Stimulated activated naive CD8-positive, alpha-beta T cell treated with anti-CD3 and anti-CD28 coated beads, Interleukin-15, amount 100 ng/mL, for 72 hours (primary cell): ENCODE measurements around the gene FAM193B.

Source experiments
- ATAC-seq: fragments of 150-1000 bp; cut with Tn5 transposase; 2 replicates; pipeline ENCODE4 v1.10.0; 2021; ENCODE audit warnings: mild to moderate bottlenecking, moderate library complexity
- DNase-seq, 2 donors: peaks; one replicate each; pipeline ENCODE4 v3.0.0; 2021 to 2022
- H3K27ac Mint-ChIP-seq, 2 donors: one replicate each; pipeline ENCODE4 v1.8.0; 2022; ENCODE audit warnings: mild to moderate bottlenecking in 2 of 2, mixed read lengths in 2 of 2, moderate library complexity in 2 of 2
- H3K27me3 Mint-ChIP-seq: one replicate; pipeline ENCODE4 v1.8.0; 2022; ENCODE audit warnings: mixed read lengths
- H3K4me1 Mint-ChIP-seq: one replicate; pipeline ENCODE4 v1.8.0; 2022; ENCODE audit warnings: mild to moderate bottlenecking, mixed read lengths
- H3K4me3 Mint-ChIP-seq, 2 donors: one replicate each; pipeline ENCODE4 v1.8.0; 2022; ENCODE audit warnings: mild to moderate bottlenecking in 2 of 2, mixed read lengths in 2 of 2, moderate library complexity in 1 of 2
- H3K9me3 Mint-ChIP-seq, 2 donors: one replicate each; pipeline ENCODE4 v1.8.0; 2022; ENCODE audit warnings: mixed read lengths in 2 of 2

FAM193B gene

DNA sequence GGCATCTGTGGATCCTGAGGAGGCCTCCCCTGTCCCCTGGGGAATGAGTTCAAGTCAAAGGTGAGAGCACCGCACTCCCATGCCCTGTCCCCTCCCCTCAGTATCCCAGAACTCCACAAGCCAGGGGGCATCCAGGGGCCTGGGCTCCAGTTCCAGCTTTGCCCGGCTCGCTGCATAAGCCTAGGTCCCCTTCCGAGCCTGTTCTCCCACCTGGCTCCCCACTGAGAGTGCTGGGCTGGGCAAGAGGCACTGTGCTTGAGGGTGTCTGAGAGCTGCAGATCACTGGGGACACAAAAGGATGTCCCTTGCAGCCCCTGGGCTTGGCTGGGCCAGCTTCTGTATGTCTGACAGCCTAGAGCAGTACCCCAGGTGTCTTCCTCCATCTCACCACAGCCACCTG is 49.3 kb downstream of the FAM193B start:
- Mint-ChIP-seq H3K4me3 (no peak overlapping the region), H3K27me3 (peaks cover under 1% of the 10 kb centered on the region), H3K9me3 (no peaks in the 10 kb centered on the region), H3K27ac (no peak overlapping the region), H3K4me1 (peaks cover 18% of the 10 kb centered on the region)
- no peak for ATAC-seq
- no peak for DNase-seq

DNA sequence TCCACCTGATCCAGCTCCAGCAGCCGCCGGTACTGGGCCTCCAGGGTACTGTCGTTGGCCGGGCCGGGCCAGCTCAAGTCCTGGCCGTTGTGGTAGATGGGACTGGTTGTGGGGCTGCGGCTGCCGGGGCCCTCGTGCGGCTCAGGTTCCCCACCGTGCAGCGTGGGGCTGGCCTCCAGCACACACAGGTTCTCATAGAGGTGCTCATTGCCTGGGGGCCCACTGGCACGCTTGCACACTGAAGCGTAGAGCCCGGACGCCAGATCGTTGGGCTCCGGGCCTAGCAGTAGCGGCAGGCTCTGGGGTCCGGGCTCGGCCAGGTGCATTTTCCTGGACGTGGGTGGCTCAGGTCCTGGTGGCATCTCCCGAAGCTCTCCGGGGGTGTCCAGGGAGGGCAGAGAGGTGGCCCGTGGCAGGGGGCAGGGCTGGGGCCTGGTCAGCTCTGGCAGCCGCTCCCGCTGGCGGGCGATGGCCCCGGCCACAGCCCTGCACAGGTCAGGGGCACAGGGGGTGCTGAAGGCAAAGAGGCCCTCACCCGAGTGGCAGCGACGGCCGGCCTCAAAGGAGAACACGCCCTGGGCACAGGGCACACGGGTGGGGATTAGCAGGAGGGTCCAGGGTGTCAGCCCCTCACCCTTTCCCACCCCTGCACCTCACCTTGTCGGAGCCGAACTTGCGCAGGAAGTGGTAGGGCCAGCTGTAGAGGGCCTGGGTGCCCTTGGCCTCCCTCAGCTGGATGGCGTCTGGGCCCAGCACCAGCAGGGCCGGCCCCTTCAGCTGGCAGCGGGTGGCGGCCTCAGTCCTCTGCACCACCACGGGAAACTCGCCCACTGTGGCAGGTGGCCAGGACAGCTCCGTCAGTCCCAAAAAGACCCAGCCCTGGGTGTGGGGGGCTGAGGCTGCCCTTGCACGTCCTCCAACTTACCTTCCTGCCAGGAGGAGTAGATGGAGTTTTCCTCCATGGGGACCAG is 50.0 kb downstream of the FAM193B start:
- ATAC-seq = peak; percentile 18
- Mint-ChIP-seq H3K27me3 (peaks cover 8% of the 10 kb centered on the region), H3K4me1 (peaks cover 13% of the 10 kb centered on the region), H3K9me3 (no peaks in the 10 kb centered on the region), H3K27ac (no peak overlapping the region), H3K4me3 (no peak overlapping the region)
- no peak for DNase-seq

DNA sequence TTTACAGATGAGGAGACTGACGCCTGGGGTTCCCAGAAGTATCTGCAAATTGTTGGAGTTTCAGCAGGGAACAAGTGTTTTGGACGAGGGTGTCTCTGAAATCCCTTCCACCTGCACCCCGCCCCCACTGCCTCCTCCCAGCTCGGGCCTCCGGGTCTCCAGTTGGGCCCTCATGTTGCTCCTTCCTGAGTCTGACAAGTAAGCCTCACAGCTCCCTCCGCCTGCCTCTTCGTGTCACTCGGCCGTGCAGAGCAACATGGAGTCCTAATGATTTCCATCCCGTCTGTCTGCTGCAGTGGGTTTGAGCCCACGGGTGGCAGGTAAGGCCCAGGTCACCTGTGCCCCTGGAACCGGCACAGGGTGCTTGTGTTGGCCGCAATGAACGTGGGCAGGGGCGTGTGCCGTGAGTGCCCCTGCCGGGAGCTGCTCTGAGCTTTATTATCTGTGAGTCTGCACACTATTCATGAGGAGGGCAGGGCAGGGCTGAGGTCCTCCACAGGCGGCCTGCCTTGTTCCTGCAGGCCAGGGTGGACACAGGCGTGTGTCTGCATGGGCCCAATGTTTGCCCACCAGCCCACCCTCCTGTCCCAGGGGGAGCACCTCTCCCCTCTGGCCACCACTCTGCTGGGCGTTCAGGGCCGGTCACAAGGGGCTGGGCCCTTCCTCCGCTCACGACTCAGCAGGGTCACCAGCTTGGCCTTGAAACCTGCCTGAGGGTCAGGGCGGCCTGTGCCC is 50.8 kb downstream of the FAM193B start:
- no peak for DNase-seq
- H3K4me1 Mint-ChIP-seq = peaks cover 11% of the 10 kb centered on the region

DNA sequence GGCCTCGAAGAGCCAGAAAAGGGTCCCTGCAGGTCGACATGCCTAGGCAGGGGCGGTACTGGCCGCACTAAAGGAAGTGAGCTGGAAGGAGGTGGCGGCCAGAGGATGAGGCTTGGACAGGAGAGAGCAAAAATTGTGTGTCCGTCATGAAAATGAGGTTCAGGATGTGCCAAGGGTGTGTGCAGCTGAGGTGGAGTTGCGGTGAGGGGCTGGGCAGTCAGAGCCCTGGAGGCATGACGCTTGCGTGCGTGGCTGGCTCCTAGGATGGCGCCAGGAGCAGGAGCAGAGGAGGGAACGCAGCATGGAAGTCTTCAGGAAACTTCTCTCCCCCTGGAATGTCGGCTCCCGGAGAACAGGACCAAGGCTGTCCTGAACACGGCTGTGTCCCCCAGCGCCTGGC is 51.5 kb downstream of the FAM193B start:
- no peaks in the 10 kb centered on the region for H3K9me3 Mint-ChIP-seq
- H3K27ac Mint-ChIP-seq = no peak overlapping the region
- H3K27me3 Mint-ChIP-seq = peaks cover 22% of the 10 kb centered on the region
- no peak for ATAC-seq
- H3K4me1 Mint-ChIP-seq = peaks cover 17% of the 10 kb centered on the region
- no peak for DNase-seq
- H3K4me3 Mint-ChIP-seq = no peak overlapping the region

More for the DNA sequence above, 50.8 kb downstream of the FAM193B start:
- no peak for ATAC-seq
- no peak overlapping the region for H3K4me3 Mint-ChIP-seq
- peaks cover 16% of the 10 kb centered on the region for H3K27me3 Mint-ChIP-seq
- no peaks in the 10 kb centered on the region for H3K9me3 Mint-ChIP-seq
- no peak overlapping the region for H3K27ac Mint-ChIP-seq

DNA sequence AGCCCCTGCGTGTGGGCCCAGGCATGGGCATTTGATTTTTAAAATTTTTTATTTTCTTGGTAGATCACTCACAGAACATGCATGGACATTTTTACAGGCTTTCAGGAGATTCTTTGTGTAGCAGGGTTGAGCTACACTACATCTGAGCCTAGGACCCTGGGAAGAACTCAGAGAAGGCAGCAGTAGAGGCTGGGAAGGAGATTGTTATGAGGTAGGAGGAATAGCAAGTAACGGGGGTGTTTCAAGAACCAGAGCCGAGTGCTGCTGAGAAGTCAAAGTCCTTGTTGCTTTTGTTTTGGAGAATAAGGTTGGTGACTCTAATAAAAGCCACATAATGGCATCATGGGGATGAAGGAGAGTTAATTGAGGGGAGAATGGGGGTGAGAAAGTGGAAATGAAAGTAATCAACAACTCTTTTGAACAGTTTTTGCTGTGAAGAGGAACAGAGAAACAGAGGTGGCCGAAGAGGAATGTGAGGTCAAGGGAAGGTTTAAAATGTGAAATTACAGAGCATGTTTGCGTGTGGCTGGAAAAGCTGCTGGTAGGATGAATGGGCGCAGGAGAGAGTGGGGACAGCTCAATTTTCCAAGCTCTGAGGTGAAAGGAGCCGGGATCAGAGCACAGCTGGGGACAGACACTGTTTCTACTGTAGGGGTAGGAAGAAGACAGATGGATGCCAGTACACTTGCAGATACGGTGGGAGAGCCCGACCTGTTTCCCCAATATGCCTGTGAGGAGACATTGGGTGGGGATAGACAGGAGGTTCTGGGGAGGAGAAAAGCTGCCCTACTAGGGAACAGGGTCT is 52.3 kb downstream of the FAM193B start:
- Mint-ChIP-seq H3K27me3 (peaks cover 22% of the 10 kb centered on the region), H3K4me3 (no peak overlapping the region), H3K4me1 (peaks cover 19% of the 10 kb centered on the region), H3K27ac (no peak overlapping the region), H3K9me3 (no peaks in the 10 kb centered on the region)
- ATAC-seq (no peak), DNase-seq (no peak)

DNA sequence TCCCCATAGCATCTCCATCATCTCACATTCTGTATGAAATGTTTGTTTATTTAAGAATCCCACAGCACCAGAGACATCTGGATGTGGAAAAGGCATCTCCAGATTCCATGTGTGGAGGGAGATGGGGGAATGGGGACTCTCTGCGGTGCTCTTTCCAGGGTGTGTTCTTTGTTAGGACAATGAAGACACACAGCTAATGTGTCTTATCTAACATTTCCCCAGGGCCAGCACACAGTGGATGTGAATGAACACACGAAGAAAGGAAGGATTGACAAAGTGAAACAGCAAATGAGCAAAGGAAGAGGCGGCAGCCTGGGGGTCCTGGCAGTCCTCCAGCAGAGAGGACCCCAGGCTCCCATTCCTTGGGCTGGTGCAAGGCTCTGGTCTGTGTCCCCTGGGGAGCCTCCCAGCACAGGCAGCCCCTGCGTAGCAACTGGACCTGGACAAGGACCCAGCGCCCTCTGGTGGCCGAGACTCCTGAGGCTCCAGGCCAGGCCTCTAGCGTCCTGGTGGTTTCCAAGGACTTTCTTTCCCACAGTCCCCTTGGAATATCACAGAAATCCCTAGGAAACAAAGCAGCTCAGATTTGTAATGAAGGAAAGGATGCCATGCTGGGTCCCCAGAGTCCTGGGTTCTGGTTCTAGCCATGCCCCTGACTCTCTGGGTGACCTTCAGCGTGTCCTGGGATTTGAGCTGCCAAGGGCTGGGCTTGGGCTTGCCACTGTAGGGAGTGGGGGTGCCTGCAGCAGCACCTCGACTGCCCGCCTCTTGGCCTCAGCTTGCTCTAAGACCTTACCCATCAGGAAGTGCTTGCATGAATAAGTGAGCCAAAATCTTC is 53.5 kb downstream of the FAM193B start:
- ATAC-seq (peak; percentile 42), DNase-seq (peak; percentile 76 to 79)
- Mint-ChIP-seq H3K27me3 (peaks cover 22% of the 10 kb centered on the region), H3K4me1 (peaks cover 26% of the 10 kb centered on the region), H3K9me3 (no peaks in the 10 kb centered on the region), H3K4me3 (no peak overlapping the region), H3K27ac (no peak overlapping the region)

DNA sequence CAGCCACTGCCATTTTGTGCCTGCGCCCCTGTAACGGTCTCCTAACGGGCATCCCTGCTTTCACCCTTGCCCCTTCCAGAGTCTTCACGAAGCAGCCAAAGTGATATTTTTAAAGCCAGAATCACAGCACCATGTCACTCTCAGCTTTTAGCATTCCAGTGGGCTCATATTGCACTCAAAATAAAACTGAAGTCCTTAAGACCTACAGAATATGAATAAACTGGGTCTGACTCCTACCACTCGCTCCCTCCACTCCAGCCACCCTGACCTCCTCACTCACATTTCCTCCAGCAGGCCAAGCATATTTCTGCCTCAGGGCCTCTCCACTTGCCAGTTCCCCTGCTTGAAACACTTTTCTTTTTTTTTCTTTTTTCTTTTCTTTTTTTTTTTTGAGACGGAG is 54.5 kb downstream of the FAM193B start:
- H3K4me3 Mint-ChIP-seq = peak overlapping the region in 1 of 2 donors; percentile 4
- peaks cover 36% of the 10 kb centered on the region for H3K4me1 Mint-ChIP-seq
- peaks cover 22% of the 10 kb centered on the region for H3K27me3 Mint-ChIP-seq
- H3K27ac Mint-ChIP-seq = no peak overlapping the region
- H3K9me3 Mint-ChIP-seq = no peaks in the 10 kb centered on the region
- DNase-seq (no peak), ATAC-seq (no peak)

DNA sequence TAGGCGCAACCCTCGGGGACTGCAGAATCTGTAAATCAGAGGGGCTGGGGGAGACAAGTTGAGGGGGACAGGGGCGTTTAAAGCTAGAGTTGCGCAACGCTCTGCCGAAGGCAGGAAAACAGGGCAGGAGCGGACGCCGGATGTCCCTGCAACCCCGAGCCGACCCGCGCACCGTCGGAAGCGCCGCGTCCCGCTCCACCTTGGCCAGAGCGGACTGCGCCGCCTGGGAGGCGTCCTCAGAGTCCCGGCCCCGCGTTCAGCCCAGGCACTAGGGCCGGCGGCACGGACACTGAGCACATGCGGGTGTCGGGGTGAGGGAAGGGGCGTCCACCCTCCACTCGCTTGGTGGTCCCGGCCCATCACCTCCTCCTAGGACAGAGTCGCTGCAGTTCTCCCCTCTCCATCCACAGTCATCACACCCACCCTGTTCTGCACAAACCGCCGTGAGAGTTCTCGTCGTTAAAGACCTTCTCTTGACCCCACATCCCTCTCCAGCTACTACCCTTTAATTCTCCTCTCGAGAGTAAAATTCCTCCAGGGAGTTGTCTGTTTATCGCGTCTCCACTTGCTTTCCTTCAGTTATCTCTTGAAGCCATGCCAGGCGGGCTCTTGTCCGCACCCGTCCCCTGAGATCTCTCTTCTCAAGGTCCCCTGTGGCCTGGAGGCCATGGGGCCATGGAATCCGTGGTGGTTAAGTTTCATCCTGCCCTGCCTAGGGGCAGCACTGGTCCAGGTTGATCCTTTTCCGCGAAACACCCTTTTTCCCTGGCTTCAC is 56.2 kb downstream of the FAM193B start:
- Mint-ChIP-seq H3K9me3 (no peaks in the 10 kb centered on the region), H3K4me3 (peak overlapping the region; percentile 79 to 86), H3K27ac (peak overlapping the region in 1 of 2 donors; percentile 61), H3K4me1 (peaks cover 53% of the 10 kb centered on the region), H3K27me3 (peaks cover 22% of the 10 kb centered on the region)
- ATAC-seq = peak; percentile 30
- DNase-seq = no peak

DNA sequence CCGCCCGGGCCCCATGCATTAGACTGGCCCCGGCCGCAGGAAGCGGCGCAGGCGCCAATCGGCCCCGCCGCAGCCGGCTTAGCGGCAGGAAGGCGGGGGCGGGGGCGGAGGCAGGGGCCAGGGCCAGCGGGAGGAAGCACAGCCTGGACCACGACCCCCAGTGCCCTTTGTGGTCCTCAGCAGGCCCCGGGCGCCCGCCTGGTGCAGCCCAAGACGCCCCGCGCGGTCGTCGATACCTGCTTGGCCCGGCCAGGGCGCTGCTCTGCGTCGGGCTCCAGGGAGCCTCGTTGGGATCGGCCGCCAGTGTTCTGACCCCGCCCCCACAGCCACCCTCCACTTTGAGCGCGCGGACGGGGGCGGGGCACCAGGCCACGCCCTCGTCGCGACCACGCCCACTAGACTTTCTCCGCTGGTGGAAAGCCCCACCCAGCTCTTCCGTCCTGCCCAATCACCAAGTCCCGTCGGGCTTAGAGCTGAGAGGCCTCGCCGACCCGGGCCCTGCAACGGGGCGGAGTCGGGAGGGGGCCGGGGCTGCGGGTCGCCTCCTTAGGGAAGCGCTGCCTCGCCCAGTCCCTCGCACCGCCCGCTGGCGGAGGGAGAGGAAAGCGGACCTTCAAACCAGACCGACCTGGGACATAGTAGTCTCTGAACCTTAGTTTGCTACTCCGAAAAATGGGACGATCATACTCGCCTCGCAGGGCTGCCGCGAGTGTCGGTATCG is 56.9 kb downstream of the FAM193B start, which contains the start of gene PDLIM7:
TSS of gene PDLIM7 (minus strand) at position 313 of the 721 bp plus-strand sequence. CDS start 1,092 bp downstream, outside the sequence.
- DNase-seq (peak; percentile 95 to 97), ATAC-seq (peak; percentile 84)
- Mint-ChIP-seq H3K27me3 (peaks cover 22% of the 10 kb centered on the region), H3K27ac (peak within 1 kb of the TSS; percentile 61 to 76), H3K4me1 (peaks cover 60% of the 10 kb centered on the region), H3K9me3 (no peaks in the 10 kb centered on the region), H3K4me3 (peak within 1 kb of the TSS; percentile 79 to 86)

DNA sequence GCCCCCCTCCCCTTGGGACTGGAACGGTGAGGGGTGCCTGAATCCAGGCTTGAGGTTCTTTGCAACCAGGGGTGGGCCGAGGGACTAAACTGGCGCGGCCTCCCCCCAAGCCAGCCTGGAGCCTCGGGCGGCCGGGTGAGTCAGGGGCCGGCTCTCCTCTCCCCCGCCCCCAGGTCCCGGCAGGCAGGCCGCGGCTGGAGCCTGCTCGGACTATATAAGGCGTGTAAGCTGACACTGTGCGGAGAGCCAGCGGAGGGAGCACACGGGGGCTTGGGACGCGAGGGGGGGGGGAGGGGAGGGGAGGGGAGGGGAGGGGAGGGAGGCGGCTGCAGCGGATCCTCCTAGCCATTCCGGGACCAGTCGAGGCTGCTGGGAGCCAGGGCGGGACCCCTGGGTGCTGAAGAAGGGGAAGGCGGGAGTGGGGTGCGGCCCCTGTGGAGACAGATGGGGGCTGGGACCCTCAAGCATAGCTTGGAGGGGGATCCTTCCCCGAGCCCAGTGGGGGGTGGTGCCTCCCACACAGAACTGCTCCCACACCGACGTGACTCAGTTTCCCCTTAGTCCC is 57.6 kb downstream of the FAM193B start:
- H3K27me3 Mint-ChIP-seq = peaks cover 22% of the 10 kb centered on the region
- H3K9me3 Mint-ChIP-seq = no peaks in the 10 kb centered on the region
- peaks cover 62% of the 10 kb centered on the region for H3K4me1 Mint-ChIP-seq
- peak overlapping the region; percentile 79 to 86 for H3K4me3 Mint-ChIP-seq
- DNase-seq = peak in 1 of 2 donors; percentile 40
- peak; percentile 21 for ATAC-seq
- H3K27ac Mint-ChIP-seq = peak overlapping the region in 1 of 2 donors; percentile 76

DNA sequence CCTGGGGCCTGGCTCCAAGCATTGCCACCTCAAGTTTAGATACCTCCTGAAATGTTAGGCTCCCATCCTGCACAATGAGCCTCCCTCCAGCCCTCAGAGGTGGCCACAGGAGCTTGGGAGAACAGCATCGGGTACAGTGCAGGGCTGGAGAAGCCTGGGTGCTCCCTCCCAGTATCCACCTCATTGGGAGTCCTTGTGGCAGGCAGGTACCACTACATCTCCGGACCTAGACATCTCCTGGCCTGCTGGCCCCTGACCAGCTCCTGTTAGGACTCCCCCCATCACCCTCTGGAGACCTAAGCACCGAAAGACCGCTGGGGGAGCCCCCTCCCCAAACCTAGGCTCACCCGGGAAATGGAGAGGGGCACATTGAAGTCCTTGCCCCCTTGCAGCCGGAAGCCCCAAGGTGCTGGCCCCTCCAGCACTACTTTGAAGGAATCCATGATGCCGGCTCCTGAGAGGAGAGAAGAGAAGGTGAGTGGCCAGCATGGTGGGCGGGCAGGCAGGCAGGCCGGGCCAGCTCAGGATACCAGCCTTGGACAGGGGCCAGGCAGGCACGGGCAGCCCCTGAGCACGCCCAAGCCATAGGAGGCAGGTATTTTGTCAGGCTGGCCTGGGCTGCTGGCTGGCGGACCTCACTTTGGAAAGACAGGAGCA is 58.2 kb downstream of the FAM193B start:
- H3K4me1 Mint-ChIP-seq = peaks cover 65% of the 10 kb centered on the region

DNA sequence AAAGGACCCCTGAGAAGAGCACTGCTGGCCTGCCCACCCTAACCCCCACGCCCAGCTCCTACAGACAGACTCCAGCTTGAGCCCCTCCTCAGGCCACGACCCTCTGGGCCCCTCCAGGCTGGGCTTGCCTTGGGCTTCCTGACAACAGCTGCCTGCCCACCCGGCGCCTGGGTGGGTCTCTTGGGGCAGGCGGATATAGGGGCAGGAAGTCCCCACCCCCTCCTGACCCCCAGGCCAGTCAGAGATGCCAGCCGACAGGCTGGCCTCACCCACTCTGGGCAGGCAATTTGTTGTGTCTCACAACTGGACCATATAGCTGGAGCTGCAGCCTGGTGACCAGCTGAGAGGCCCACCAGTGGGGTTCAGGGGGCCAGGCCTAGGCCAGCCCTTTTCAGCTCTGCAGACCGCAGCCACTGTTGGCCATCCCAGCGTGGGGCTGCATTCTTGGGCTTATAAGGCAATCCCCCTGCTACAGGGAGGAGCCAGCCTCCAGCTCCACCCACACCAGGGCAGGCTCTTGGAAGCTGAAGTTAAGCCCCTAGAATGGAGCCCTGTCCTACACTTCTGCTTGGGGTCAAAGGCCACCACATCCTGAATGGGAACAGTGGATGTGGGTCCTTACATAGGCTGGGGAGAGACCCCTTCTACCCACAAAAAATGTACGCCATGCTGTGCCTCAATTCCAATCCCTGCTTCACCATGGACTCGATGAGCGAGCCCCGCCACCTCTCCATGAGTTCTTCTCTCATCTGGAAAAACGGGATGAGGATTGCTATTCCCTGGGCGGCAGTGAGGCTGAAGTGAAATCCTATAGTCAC is 58.9 kb downstream of the FAM193B start:
- Mint-ChIP-seq H3K4me1 (peaks cover 65% of the 10 kb centered on the region), H3K4me3 (peak overlapping the region; percentile 79 to 86), H3K27ac (peak overlapping the region in 1 of 2 donors; percentile 76), H3K9me3 (no peaks in the 10 kb centered on the region), H3K27me3 (peaks cover 22% of the 10 kb centered on the region)
- DNase-seq (no peak), ATAC-seq (no peak)

More for the DNA sequence above, 58.2 kb downstream of the FAM193B start:
- Mint-ChIP-seq H3K27ac (peak overlapping the region in 1 of 2 donors; percentile 76), H3K9me3 (no peaks in the 10 kb centered on the region), H3K4me3 (peak overlapping the region; percentile 79 to 86), H3K27me3 (peaks cover 22% of the 10 kb centered on the region)
- DNase-seq (no peak), ATAC-seq (no peak)
